NCI-H2081 treated with DMSO at 0.1 percent for 48 hours (cell line): ENCODE data around the gene GORAB.

ENCODE experiments used
- DNase-seq: peaks from one replicate; lab custom pipeline; 2025; lab: John Stamatoyannopoulos, UW

Gene GORAB

GRCh38 chr1:170537798-170538503 lies 6.0 kb downstream of the GORAB start:
- DNase-seq = no peak

DNA sequence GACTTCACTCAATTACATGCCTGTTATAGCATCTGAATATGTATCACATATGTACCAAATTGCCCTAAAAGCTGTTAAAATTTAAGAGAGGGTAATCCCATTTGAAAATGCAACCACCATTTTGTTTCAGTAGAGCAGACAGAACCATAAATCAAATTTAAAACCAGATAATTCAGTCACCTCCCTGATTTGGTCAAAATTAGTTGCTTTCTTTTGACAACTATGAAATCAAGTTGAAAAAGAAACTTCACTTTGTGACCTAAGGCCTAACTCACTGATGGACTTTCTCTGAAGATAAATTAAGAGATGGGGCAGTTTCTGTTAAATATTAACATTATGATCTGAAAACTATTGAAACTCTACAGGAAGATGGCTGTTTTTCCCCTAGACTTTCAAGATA lies 6.7 kb downstream of the GORAB start:
- DNase-seq = no peak

DNA sequence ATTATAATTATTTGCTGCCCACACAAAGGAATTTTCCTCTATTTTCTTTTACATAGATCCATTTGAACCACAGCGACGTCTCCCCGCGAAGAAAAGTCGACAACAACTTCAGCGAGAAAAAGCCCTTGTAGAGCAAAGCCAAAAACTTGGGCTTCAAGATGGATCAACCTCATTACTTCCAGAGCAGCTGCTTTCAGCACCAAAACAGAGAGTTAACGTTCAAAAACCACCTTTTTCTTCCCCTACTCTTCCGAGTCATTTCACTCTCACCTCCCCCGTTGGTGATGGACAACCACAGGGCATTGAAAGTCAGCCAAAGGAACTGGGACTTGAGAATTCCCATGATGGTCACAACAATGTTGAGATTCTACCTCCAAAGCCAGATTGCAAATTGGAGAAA lies 7.2 kb downstream of the GORAB start:
- no peak for DNase-seq

GRCh38 chr1:170544624-170545023 lies 12.7 kb downstream of the GORAB start:
- DNase-seq = no peak

DNA sequence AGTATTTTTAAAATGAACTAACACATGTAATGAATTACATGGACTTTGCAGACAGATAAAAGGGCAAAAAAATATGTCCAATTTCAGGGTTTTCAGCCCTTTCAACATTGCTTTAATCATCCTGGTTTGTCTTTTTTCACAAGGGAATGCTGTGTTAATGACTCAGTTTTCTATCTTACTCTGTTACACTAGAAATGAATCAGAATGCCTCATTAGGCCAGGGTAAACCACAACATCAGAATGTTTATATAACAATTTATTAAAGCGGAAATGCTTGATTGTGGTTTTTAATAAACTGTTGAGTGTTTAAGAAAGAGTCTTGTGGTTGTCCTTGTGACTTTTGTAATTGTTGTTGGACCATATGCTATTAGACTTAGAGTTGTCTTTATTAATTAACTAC lies 13.5 kb downstream of the GORAB start:
- no peak for DNase-seq

DNA sequence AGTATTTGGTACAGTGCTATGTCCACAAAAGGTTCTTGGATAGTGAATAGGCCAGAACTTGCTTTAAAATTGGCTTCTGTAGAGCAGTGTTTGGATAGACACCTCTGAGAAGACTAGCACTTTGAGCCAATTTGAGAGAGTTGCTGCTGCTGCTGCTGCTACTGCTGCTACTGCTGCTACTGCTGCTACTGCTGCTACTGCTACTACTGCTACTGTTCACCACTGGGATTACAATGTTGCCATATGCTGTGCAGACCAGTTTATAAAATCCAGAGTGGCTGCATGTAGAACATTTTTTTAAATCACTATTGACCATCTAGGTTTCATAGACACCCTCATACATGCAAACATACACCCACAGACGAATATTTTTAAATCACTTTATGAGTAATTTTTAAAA lies 15.3 kb downstream of the GORAB start:
- DNase-seq = no peak

DNA sequence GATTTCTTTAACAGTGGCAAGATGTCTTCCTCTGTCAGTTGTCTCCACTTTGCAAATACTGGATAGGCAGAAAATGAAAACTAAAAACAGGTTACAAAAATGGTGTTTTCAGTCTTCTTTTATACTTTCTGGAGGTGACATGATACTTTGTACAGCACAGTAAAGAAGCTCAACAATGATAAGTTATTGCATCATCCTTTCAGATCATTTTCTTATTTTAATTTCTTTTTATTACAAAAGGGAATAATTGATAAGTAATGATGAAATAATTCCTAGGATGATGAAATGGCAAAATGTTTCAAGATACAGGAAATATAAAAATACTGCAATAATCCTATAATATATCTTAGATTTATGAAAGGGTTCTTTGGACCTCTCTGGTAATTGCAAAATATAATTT lies 16.5 kb downstream of the GORAB start:
- no peak for DNase-seq

DNA sequence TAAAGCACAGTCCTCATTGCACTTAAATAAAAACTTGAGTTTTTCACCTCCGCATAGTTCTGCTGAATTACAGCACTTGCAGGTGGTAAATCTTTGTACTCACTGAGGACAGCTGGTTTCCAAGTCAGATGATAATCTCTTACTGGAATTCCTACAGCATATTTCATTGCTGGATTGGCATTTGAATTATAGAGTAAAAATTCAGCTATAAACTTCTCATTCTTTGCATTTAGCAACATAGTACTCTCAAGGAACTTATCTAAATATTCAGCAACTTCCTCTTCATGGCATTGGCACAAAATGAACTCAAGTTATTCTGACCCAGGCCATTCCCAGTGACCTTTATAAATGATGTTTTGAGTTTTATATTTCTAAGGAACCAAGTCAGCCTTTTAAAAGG lies 23.4 kb downstream of the GORAB start:
- DNase-seq = no peak

- DNase-seq = no peak
Observed at GRCh38 chr1:170556917-170557316, 25.0 kb downstream of the GORAB start.

- no peak for DNase-seq
Observed at GRCh38 chr1:170558731-170559130, 26.8 kb downstream of the GORAB start.

DNA sequence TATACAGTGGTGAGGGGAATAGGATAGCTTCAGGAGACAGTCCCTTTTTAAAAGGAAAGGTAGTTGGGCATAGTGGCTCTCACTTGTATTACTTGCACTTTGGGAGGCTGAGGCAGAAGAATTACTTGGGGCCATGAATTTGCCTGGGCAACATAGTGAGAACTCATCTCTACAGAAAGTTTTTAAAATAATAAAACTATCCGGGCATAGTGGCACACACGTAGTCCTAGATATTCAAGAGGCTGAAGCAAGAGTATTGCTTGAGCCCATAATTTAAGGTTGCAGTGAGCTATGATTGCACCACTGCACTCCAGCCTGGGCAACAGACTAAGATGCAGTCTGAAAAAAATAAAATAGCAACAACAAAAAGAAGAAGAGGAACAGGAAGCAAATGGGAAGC lies 27.2 kb downstream of the GORAB start:
- DNase-seq = no peak

GRCh38 chr1:170560681-170561285 lies 28.8 kb downstream of the GORAB start:
- no peak for DNase-seq

DNA sequence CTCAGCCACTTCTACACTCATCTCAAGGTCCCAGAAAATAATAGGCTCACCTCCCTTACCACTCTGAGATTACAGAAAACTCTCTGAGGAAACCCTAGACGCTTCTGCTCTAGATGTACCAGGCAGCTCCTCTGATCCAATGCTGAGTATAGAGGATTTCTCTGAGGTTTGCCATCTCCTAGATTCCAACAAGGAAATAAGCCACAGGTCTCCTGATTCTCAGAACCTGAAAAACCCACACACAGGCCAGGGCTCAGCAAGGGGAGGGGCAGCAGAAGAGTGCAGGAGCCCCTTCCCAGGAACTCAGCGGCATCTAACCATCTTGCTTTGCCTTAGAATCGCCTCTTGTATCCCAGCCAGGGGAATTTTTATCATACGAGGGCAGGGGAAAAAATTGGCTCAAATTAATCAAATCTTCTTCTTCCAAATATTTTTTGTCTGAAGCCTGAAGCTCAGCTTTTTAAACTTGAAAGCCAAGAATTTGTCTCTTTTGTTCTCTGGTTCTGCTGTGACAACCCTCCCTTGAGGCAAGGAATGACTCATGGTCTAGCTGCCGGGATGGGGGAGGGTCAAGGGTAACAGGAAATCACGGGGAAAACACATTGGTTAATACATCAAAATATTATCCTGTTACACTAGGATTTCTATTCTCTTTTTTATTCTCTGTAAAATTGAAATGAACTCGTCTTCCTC lies 30.8 kb downstream of the GORAB start:
- DNase-seq = no peak

DNA sequence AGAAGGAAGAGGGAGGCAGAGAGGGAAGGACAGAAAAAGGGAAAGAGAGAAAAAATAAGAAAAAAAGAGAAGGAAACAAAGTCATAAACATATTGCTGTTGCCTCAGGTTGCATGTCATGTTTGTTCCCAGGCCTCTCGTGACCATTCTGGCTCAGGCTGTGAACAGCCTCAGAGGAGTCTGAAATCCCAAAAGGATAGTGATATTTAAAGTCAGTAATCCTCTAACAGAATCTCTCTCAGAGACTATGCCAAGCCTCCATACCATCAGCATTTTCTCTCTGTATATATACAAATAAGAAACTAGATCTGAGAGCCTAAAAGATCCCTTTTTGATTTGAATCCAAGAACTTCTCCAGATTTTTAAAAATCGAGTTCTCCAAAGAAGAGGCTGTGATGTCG lies 35.2 kb downstream of the GORAB start:
- DNase-seq = no peak

GRCh38 chr1:170568197-170568596 lies 36.2 kb downstream of the GORAB start:
- DNase-seq = no peak

- no peak for DNase-seq
Observed at GRCh38 chr1:170576980-170577379, 45.0 kb downstream of the GORAB start.

- DNase-seq = no peak
Observed at GRCh38 chr1:170578359-170578758, 46.4 kb downstream of the GORAB start.

- DNase-seq = no peak
Observed at GRCh38 chr1:170580636-170581440, 48.9 kb downstream of the GORAB start.

GRCh38 chr1:170583186-170583585 lies 51.2 kb downstream of the GORAB start:
- DNase-seq = no peak

- DNase-seq = no peak
Observed at GRCh38 chr1:170586321-170587252, 54.6 kb downstream of the GORAB start.

- DNase-seq = no peak
Observed at GRCh38 chr1:170587253-170587593, 55.3 kb downstream of the GORAB start.
